HCEC 1CT (cell line): Measurements from ENCODE around the gene CDK5RAP3.

Experiments
- DNase-seq: peaks from one replicate; pipeline ENCODE4 v3.0.0-alpha.2; 2017

Gene CDK5RAP3

DNA sequence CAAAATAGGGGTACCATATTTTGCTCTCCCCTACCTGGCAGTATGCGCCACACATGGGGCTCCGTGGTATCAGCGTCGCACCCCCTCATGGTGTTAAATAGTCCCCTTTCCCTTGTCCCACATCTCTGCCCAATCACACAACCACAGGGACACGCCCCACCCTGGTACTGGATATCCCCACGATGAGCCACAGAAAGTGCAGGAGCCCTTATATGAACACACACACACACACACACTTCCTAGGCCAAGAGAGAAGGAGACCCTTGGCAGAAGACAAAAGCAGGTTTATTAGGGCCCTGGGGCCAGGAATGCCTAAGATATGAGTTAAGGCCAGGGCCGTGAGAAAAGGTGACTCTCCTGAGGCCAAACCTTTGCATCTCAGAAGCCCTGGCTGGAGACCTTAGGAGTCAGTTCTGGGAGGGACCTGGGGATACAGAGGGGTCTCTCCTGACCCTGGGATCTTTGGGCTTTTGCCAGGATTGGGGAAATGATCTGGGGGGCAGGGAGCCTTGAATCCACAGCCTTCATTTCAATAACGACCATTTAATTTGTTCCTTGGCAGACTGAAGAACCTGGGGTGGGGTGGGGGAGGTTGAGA, 55.1 kb downstream of the CDK5RAP3 start:
- DNase-seq = no peak

DNA sequence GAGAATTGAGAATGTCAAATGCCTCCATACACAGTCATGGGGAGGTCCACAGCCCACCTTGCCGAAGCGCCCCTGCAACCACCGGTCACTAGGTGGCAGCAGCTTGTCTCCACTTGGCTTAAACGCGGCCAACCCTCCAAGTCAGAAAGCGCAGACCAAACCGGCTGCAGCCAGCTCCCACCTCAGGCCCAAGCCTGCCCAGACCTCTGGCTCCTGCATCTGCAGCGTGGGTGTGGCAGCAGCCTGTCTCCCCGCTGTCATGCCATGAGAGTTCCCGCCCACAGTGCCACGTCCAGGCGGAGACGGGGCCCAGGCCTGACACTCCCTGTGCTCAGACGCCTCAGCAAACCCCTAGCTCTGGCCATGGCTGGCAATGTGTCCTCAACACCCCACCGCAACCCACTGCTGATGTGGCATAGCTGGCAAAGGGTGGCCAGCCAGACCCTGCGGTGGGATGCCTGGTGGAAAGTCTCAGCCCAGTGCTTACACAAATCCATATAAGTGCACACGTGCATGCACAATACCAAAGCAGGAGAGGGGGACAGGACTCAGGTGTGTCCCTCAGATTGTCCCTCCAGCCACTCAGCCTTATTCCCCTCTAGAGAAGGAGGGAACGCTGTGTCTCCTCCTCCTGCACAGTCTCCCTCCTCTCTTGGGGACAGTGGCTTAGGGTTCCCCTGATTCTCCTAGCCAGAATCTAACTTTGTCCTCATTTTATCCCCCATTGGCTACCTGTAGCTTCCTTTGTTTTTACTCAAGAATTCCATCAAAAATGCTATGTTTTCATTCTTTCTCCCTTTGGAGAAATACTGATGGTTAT, 55.8 kb downstream of the CDK5RAP3 start:
- DNase-seq = peak; percentile 83

DNA sequence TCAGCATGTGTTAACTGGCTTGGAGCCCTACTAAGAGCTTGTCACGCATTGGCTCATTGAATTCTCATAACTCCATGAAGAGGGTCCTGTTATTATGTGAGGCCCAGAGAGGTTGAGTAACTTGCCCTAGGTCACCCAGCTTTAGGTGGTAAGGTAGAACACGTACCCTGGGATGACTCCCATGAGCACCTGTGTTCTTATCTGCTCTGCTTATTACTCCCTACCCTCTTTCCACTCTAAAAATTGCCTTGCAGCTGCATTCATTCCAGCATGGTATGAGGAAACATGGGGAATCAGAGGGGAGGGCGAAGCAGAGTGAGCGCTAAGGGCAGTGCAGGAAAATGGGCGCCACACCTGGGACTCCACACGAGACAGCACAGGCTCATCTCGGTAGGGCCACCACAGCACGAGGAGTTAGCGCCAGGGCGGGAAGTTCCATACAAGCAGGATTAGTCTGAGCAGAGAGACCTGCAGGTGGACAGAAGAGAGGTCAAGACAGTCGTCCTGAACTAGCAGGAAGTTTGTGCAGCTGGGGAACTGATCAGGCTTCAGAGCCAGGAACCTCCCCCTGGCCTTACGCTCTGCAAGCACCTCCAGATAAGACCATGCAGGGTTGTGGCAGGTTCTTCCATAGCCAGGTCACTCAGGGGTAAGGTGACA, 56.5 kb downstream of the CDK5RAP3 start:
- no peak for DNase-seq

DNA sequence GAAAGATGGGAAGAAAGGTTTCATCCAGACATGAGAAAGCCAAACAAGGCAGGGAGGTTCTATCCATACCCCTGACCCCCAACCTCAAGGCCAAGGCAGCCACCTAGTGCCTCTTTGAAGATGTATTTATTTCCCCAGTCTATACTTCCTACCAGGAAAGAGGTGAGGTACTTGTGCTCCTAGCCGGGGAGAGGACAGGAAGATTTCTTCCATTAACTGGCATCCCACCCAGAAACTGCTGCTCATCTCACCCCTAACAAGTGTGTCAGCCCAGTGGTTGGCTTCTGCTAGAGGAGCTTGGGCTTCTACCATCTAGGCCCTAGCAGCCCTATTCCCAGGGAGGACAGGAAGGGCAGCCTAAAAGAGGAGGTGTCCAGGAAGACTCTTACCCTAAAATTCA, 57.8 kb downstream of the CDK5RAP3 start:
- DNase-seq = no peak

DNA sequence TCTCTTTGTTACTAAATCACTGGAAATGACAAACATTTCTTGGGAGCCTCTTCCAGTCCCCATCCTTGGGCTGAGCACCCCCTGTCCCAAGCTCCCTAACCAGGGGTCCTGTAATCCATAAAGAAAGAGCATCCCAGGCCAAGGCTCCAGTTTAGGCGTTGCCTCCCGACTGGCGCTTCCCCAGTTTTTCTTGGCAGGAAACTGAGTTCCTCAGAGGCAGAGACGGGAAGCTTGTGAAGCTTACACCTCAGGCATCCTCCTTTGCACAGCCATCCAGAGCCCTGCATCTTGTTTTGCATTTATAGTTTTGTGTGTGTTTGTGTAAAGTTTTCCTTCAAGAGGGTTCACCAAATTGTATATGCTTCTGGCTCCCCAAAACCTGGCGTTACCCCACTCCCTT, 59.6 kb downstream of the CDK5RAP3 start:
- DNase-seq = no peak
